IMR-90 (cell line): ENCODE data around the gene LYPD8.

Experiments used
- RAD21 ChIP-seq: IDR thresholded peaks from 2 replicates; pipeline ENCODE4 v1.6.1; 2012; ENCODE audit warnings: low read length, improper control_type of control experiment
- TF ChIP-seq, protein P1 (sequence below): conservative IDR thresholded peaks from 2 replicates; pipeline ENCODE4 v1.5.1; 2012; ENCODE audit warnings: mild to moderate bottlenecking, low read depth, low read length, improper control_type of control experiment

DNA sequence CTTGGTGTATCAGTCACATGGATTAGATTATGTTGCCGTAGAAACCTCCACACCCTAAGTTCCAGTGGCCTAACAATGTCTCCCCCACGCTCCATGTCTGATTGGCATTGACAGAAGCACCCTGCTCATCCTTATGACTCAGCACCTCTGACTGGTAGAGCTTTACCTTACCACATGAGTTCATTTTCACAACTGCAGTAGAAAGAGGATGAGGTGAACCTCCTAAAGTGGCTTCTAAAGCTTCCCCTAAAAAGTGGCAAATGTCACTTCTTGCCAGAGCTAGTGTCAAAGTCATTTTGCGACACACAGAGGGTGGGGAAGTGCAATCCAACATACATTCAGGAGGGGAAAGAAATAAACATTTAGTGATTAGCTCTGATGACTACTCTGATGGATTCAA lies 30.6 kb upstream of the LYPD8 start:
- TF ChIP-seq, protein P1, sequence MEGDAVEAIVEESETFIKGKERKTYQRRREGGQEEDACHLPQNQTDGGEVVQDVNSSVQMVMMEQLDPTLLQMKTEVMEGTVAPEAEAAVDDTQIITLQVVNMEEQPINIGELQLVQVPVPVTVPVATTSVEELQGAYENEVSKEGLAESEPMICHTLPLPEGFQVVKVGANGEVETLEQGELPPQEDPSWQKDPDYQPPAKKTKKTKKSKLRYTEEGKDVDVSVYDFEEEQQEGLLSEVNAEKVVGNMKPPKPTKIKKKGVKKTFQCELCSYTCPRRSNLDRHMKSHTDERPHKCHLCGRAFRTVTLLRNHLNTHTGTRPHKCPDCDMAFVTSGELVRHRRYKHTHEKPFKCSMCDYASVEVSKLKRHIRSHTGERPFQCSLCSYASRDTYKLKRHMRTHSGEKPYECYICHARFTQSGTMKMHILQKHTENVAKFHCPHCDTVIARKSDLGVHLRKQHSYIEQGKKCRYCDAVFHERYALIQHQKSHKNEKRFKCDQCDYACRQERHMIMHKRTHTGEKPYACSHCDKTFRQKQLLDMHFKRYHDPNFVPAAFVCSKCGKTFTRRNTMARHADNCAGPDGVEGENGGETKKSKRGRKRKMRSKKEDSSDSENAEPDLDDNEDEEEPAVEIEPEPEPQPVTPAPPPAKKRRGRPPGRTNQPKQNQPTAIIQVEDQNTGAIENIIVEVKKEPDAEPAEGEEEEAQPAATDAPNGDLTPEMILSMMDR: no peak
- no peak for TF ChIP-seq RAD21
